ENCODE data around the gene BEND3. TPM values are rescaled to one million over a fixed set of nuclear protein-coding genes. Genes with fewer than 3 reads are reported as not detected.
"Not testable (repeated sequence)": the region's sequence is repeated elsewhere in the genome, so short reads cannot be mapped to it uniquely, and the experiment has no call there.

Gene BEND3
- total and polyA plus RNA-seq, 2 donors from 2014 or later, result 1.1 to 3.6 TPM

- TF ChIP-seq CTCF (IDR thresholded peaks at IDR 0.05; ENCODE audit: borderline replicate concordance, extremely low read depth, insufficient read depth), result no peak
Measured at GRCh38 chr6:107121266-107121665, 6.0 kb upstream of the BEND3 start.

GRCh38 chr6:107120404-107120803 lies 5.1 kb upstream of the BEND3 start:
- no peaks in the 10 kb centered on the region for H3K36me3 ChIP-seq (ENCODE audit: control insufficient read depth in 2 of 3, insufficient read depth in 3 of 3, low read length in 3 of 3)
- H3K9me3 ChIP-seq (ENCODE audit: control insufficient read depth in 2 of 3, insufficient read depth in 1 of 3, low read length in 3 of 3), result no peaks in the 10 kb centered on the region
- DNase-seq (no peak), FAIRE-seq (no peak)
- TF ChIP-seq CTCF (IDR thresholded peaks at IDR 0.05; ENCODE audit: borderline replicate concordance, extremely low read depth, insufficient read depth), result no peak
- H3K4me3 ChIP-seq (ENCODE audit: low read length in 3 of 3), result no peak overlapping the region
- H3K27me3 ChIP-seq (ENCODE audit: control insufficient read depth, insufficient read depth, low read length), result no peaks in the 10 kb centered on the region
- H3K9ac ChIP-seq (ENCODE audit: low read length in 3 of 3), result no peak overlapping the region
- intact Hi-C loops (cut with DNase I), result no loop called here
- no peak overlapping the region for H3K27ac ChIP-seq (ENCODE audit: low read depth in 2 of 2, low read length in 2 of 2)
- H3K4me1 ChIP-seq (ENCODE audit: control insufficient read depth in 2 of 3, insufficient read depth in 2 of 3, low read depth in 1 of 3, low read length in 3 of 3), result no peaks in the 10 kb centered on the region

More at GRCh38 chr6:107121266-107121665, 6.0 kb upstream of the BEND3 start:
- Histone ChIP-seq H3K27ac (ENCODE audit: low read depth in 2 of 2, low read length in 2 of 2) (no peak overlapping the region), H3K4me1 (ENCODE audit: control insufficient read depth in 2 of 3, insufficient read depth in 2 of 3, low read depth in 1 of 3, low read length in 3 of 3) (no peaks in the 10 kb centered on the region), H3K9me3 (ENCODE audit: control insufficient read depth in 2 of 3, insufficient read depth in 1 of 3, low read length in 3 of 3) (no peaks in the 10 kb centered on the region), H3K27me3 (ENCODE audit: control insufficient read depth, insufficient read depth, low read length) (no peaks in the 10 kb centered on the region), H3K4me3 (ENCODE audit: low read length in 3 of 3) (no peak overlapping the region), H3K9ac (ENCODE audit: low read length in 3 of 3) (no peak overlapping the region), H3K36me3 (ENCODE audit: control insufficient read depth in 2 of 3, insufficient read depth in 3 of 3, low read length in 3 of 3) (no peaks in the 10 kb centered on the region)
- intact Hi-C loops (cut with DNase I), result no loop called here
- FAIRE-seq (no peak), DNase-seq (no peak)

GRCh38 chr6:107118976-107119375 lies 3.7 kb upstream of the BEND3 start:
- no peak for TF ChIP-seq CTCF (IDR thresholded peaks at IDR 0.05; ENCODE audit: borderline replicate concordance, extremely low read depth, insufficient read depth)
- no peaks in the 10 kb centered on the region for H3K9me3 ChIP-seq (ENCODE audit: control insufficient read depth in 2 of 3, insufficient read depth in 1 of 3, low read length in 3 of 3)
- H3K27ac ChIP-seq (ENCODE audit: low read depth in 2 of 2, low read length in 2 of 2), result no peak overlapping the region
- no peak overlapping the region for H3K9ac ChIP-seq (ENCODE audit: low read length in 3 of 3)
- no peaks in the 10 kb centered on the region for H3K27me3 ChIP-seq (ENCODE audit: control insufficient read depth, insufficient read depth, low read length)
- no peaks in the 10 kb centered on the region for H3K36me3 ChIP-seq (ENCODE audit: control insufficient read depth in 2 of 3, insufficient read depth in 3 of 3, low read length in 3 of 3)
- FAIRE-seq (no peak), DNase-seq (no peak)
- peaks cover 0 to 1% (median under 1%) of the 10 kb centered on the region in 3 donors for H3K4me1 ChIP-seq (ENCODE audit: control insufficient read depth in 2 of 3, insufficient read depth in 2 of 3, low read depth in 1 of 3, low read length in 3 of 3)
- H3K4me3 ChIP-seq (ENCODE audit: low read length in 3 of 3), result no peak overlapping the region
- intact Hi-C loops (cut with DNase I), result no loop called here

DNA sequence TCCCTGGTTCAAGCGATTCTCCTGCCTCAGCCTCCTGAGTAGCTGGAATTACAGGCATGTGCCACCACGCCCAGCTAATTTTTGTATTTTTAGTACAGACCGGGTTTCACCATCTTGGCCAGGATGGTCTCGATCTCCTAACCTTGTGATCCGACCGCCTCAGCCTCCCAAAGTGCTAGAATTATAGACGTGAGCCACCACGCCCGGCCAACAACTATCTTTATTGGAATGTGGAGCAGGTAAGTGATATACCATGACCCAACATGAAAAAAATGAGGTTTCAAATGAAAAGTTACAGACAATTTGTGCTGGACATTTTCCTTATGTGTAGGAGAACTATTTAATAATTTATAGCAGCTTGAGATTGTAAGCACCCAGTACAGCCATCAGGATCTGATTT lies 3.2 kb upstream of the BEND3 start:
- H3K9me3 ChIP-seq (ENCODE audit: control insufficient read depth in 2 of 3, insufficient read depth in 1 of 3, low read length in 3 of 3); H3K27me3 ChIP-seq (ENCODE audit: control insufficient read depth, insufficient read depth, low read length); FAIRE-seq; DNase-seq; H3K4me3 ChIP-seq (ENCODE audit: low read length in 3 of 3); H3K4me1 ChIP-seq (ENCODE audit: control insufficient read depth in 2 of 3, insufficient read depth in 2 of 3, low read depth in 1 of 3, low read length in 3 of 3); intact Hi-C loops (cut with DNase I); H3K36me3 ChIP-seq (ENCODE audit: control insufficient read depth in 2 of 3, insufficient read depth in 3 of 3, low read length in 3 of 3); H3K9ac ChIP-seq (ENCODE audit: low read length in 3 of 3); H3K27ac ChIP-seq (ENCODE audit: low read depth in 2 of 2, low read length in 2 of 2): not testable (repeated sequence)

Measured in kidney (tissue), 14 donors.